Neuronal stem cell (in vitro differentiated cells): ENCODE measurements around the gene RBM15B.
"Not testable (repeated sequence)": the region's sequence is repeated elsewhere in the genome, so short reads cannot be mapped to it uniquely, and the experiment has no call there.

Source experiments
- DNase-seq: peaks from one replicate; pipeline ENCODE4 v3.0.0-alpha.2; 2013; ENCODE audit warnings: low spot score
- H2AFZ ChIP-seq: one replicate; pipeline ENCODE4 v1.6.1; 2013; ENCODE audit warnings: mild to moderate bottlenecking, low read length, inconsistent platforms
- H2AK5ac ChIP-seq: 2 replicates; pipeline ENCODE4 v1.6.1; 2013; ENCODE audit warnings: low read depth, mild to moderate bottlenecking, inconsistent platforms, low read length, moderate library complexity, mixed read lengths
- H2BK120ac ChIP-seq: 2 replicates; pipeline ENCODE4 v1.6.1; 2013; ENCODE audit warnings: low read depth, mild to moderate bottlenecking, inconsistent platforms, low read length, moderate library complexity, mixed read lengths
- H2BK12ac ChIP-seq: one replicate; pipeline ENCODE4 v1.6.1; 2013; ENCODE audit warnings: low read length, inconsistent platforms
- H2BK15ac ChIP-seq: 2 replicates; pipeline ENCODE4 v1.6.1; 2013; ENCODE audit warnings: mild to moderate bottlenecking, low read length, inconsistent platforms, mixed read lengths
- H2BK5ac ChIP-seq: one replicate; pipeline ENCODE4 v1.6.1; 2013; ENCODE audit warnings: inconsistent platforms, mild to moderate bottlenecking, low read length, moderate library complexity
- H3K14ac ChIP-seq: one replicate; pipeline ENCODE4 v1.6.1; 2013; ENCODE audit warnings: low read length, inconsistent platforms
- H3K18ac ChIP-seq: 2 replicates; pipeline ENCODE4 v1.6.1; 2013; ENCODE audit warnings: low read length, inconsistent platforms
- H3K23ac ChIP-seq: 2 replicates; pipeline ENCODE4 v1.6.1; 2013; ENCODE audit warnings: low read depth, mild to moderate bottlenecking, mixed read lengths, low read length, inconsistent platforms; ENCODE audit not compliant: poor library complexity
- H3K27ac ChIP-seq: replicated peaks from 3 replicates; pipeline ENCODE4 v1.5.1; 2013; ENCODE audit warnings: low read length, inconsistent platforms
- H3K27me3 ChIP-seq, 3 experiments: 2 replicates each; pipeline ENCODE4 v1.6.1; 2013; ENCODE audit warnings: low read length in 3 of 3, mild to moderate bottlenecking in 2 of 3, inconsistent platforms in 1 of 3, low read depth in 1 of 3, mixed read lengths in 1 of 3, moderate library complexity in 1 of 3; ENCODE audit not compliant: control insufficient read depth in 3 of 3, insufficient read depth in 3 of 3
- H3K36me3 ChIP-seq, 2 donors: replicated peaks in 1 of 2; 2 replicates each; pipeline ENCODE4 v1.6.1; 2013; ENCODE audit warnings: low read length in 2 of 2; ENCODE audit not compliant: control insufficient read depth in 2 of 2, insufficient read depth in 2 of 2
- H3K4ac ChIP-seq: 2 replicates; pipeline ENCODE4 v1.6.1; 2013; ENCODE audit warnings: inconsistent platforms, mild to moderate bottlenecking, low read length, moderate library complexity
- H3K4me1 ChIP-seq, 2 donors: 1 replicate in 1 of 2; 2 replicates in 1 of 2; pipeline ENCODE4 v1.6.1; 2013; ENCODE audit warnings: low read length in 2 of 2, low read depth in 1 of 2; ENCODE audit not compliant: control insufficient read depth in 2 of 2, insufficient read depth in 1 of 2
- H3K4me2 ChIP-seq: one replicate; pipeline ENCODE4 v1.6.1; 2013; ENCODE audit warnings: mild to moderate bottlenecking, low read length, inconsistent platforms; ENCODE audit not compliant: insufficient read depth, poor library complexity, severe bottlenecking
- H3K4me3 ChIP-seq, 2 donors: 2 replicates each; pipeline ENCODE4 v1.5.1; 2013; ENCODE audit warnings: low read length in 2 of 2, mild to moderate bottlenecking in 2 of 2, inconsistent platforms in 1 of 2, moderate library complexity in 1 of 2
- H3K79me1 ChIP-seq: one replicate; pipeline ENCODE4 v1.6.1; 2013; ENCODE audit warnings: low read depth, mild to moderate bottlenecking, inconsistent platforms, low read length, moderate library complexity
- H3K9ac ChIP-seq: one replicate; pipeline ENCODE4 v1.6.1; 2013; ENCODE audit warnings: mild to moderate bottlenecking, low read depth, low read length, inconsistent platforms; ENCODE audit not compliant: poor library complexity
- H3K9me3 ChIP-seq, 2 donors: replicated peaks in 1 of 2; 2 replicates each; pipeline versions ENCODE3 to v1.6.1; 2013; ENCODE audit warnings: low read length in 2 of 2, mild to moderate bottlenecking in 2 of 2, inconsistent platforms in 1 of 2, low read depth in 1 of 2, mixed read lengths in 1 of 2, moderate library complexity in 1 of 2; ENCODE audit not compliant: control insufficient read depth in 2 of 2, insufficient read depth in 1 of 2
- H4K8ac ChIP-seq: one replicate; pipeline ENCODE4 v1.6.1; 2013; ENCODE audit warnings: low read depth, mild to moderate bottlenecking, inconsistent platforms, low read length, moderate library complexity
- H4K91ac ChIP-seq: one replicate; pipeline ENCODE4 v1.6.1; 2013; ENCODE audit warnings: low read length, low read depth, mild to moderate bottlenecking, inconsistent platforms; ENCODE audit not compliant: poor library complexity
- WGBS, 2 donors: extraction: QIAGEN DNeasy Blood & Tissue Kit; methylation state at CpG; one replicate each; pipeline ENCODE4 v1.1.7; 2013; ENCODE audit warnings: missing lambda C conversion rate in 2 of 2, mixed read lengths in 1 of 2; ENCODE audit not compliant: insufficient read length in 2 of 2, insufficient replicate concordance in 1 of 2; ENCODE audit errors: extremely low coverage in 2 of 2; 5-methylcytosine and 5-hydroxymethylcytosine counted together

Gene RBM15B

GRCh38 chr3:51387281-51387680 is 3.8 kb upstream of the RBM15B start:
- H2BK12ac ChIP-seq, H3K27ac ChIP-seq, H3K23ac ChIP-seq, H2BK120ac ChIP-seq, H2BK5ac ChIP-seq, H3K18ac ChIP-seq, H2BK15ac ChIP-seq, H4K8ac ChIP-seq, H3K4me2 ChIP-seq, H3K79me1 ChIP-seq, H2AK5ac ChIP-seq, H2AFZ ChIP-seq, DNase-seq, H3K9ac ChIP-seq, H3K14ac ChIP-seq, H3K27me3 ChIP-seq, H3K4ac ChIP-seq, H3K4me3 ChIP-seq, H3K9me3 ChIP-seq, H4K91ac ChIP-seq: not testable (repeated sequence)
- H3K4me1 ChIP-seq: peaks cover 15 to 24% of the 10 kb centered on the region in 2 donors
- H3K36me3 ChIP-seq: peaks cover 32 to 53% of the 10 kb centered on the region in 2 donors
- WGBS, 2 donors: no CpG with 5 or more reads among the region's 6 CpGs

GRCh38 chr3:51388286-51389029 is 2.6 kb upstream of the RBM15B start:
- H3K27ac ChIP-seq: no peak overlapping the region
- H3K4me2 ChIP-seq: no peak overlapping the region
- H2AK5ac ChIP-seq: no peak overlapping the region
- no peaks in the 10 kb centered on the region for H3K27me3 ChIP-seq
- no peak overlapping the region for H4K8ac ChIP-seq
- H2AFZ ChIP-seq: no peak overlapping the region
- no peak overlapping the region for H3K18ac ChIP-seq
- H3K14ac ChIP-seq: no peak overlapping the region
- no peak overlapping the region for H2BK12ac ChIP-seq
- no peak overlapping the region for H3K23ac ChIP-seq
- WGBS, 2 donors: no CpG with 5 or more reads among the region's 6 CpGs
- H3K4me3 ChIP-seq: no peak overlapping the region
- peaks cover 44 to 65% of the 10 kb centered on the region in 2 donors for H3K36me3 ChIP-seq
- H3K4ac ChIP-seq: no peak overlapping the region
- peak overlapping the region; percentile 24 for H3K9ac ChIP-seq
- H2BK15ac ChIP-seq: no peak overlapping the region
- peaks cover 13 to 14% of the 10 kb centered on the region in 2 donors for H3K9me3 ChIP-seq
- H3K4me1 ChIP-seq: peaks cover 15 to 27% of the 10 kb centered on the region in 2 donors
- no peak overlapping the region for H2BK5ac ChIP-seq
- no peak for DNase-seq
- no peak overlapping the region for H2BK120ac ChIP-seq
- peaks cover 16% of the 10 kb centered on the region for H3K79me1 ChIP-seq
- H4K91ac ChIP-seq: no peak overlapping the region

- peaks cover 15 to 25% of the 10 kb centered on the region in 2 donors for H3K9me3 ChIP-seq
- H3K4me1 ChIP-seq: peaks cover 15 to 30% of the 10 kb centered on the region in 2 donors
- H2BK5ac ChIP-seq: no peak overlapping the region
- no peak overlapping the region for H2AK5ac ChIP-seq
- H2BK12ac ChIP-seq: no peak overlapping the region
- H3K4me2 ChIP-seq: no peak overlapping the region
- DNase-seq: no peak
- H3K79me1 ChIP-seq: peaks cover 19% of the 10 kb centered on the region
- no peak overlapping the region for H3K4me3 ChIP-seq
- no CpG with 5 or more reads among the region's 6 CpGs for WGBS, 2 donors
- no peak overlapping the region for H4K91ac ChIP-seq
- no peak overlapping the region for H3K4ac ChIP-seq
- no peak overlapping the region for H3K18ac ChIP-seq
- H3K14ac ChIP-seq: no peak overlapping the region
- H2AFZ ChIP-seq: no peak overlapping the region
- H3K9ac ChIP-seq: no peak overlapping the region
- H3K27ac ChIP-seq: no peak overlapping the region
- no peak overlapping the region for H3K23ac ChIP-seq
- H4K8ac ChIP-seq: no peak overlapping the region
- no peaks in the 10 kb centered on the region for H3K27me3 ChIP-seq
- no peak overlapping the region for H2BK120ac ChIP-seq
- H3K36me3 ChIP-seq: peaks cover 53 to 76% of the 10 kb centered on the region in 2 donors
- no peak overlapping the region for H2BK15ac ChIP-seq
Measured at GRCh38 chr3:51389423-51390183, 1.5 kb upstream of the RBM15B start.
